Smooth muscle cell (in vitro differentiated cells): ENCODE data around the gene ANKRD26. TPM values are rescaled to one million over a fixed set of nuclear protein-coding genes. Genes with fewer than 3 reads are reported as not detected.

Experiments used
- DNase-seq: peaks from one replicate; lab custom pipeline; 2025; ENCODE audit not compliant: unreplicated experiment; lab: John Stamatoyannopoulos, UW
- H2AFZ ChIP-seq: fragments of 200-600 bp; sonication (generic); 2 replicates; pipeline ENCODE4 v1.6.0; 2016; ENCODE audit warnings: antibody characterized with exemption, low read depth, mild to moderate bottlenecking
- H3F3A ChIP-seq: fragments of 200-600 bp; sonication (generic); 2 replicates; pipeline ENCODE4 v1.6.0; 2017; ENCODE audit warnings: antibody characterized with exemption, low read depth
- H3K27ac ChIP-seq: fragments of 200-600 bp; sonication (generic); 2 replicates; pipeline ENCODE4 v1.5.1; 2016; ENCODE audit warnings: low read depth, mild to moderate bottlenecking
- H3K27me3 ChIP-seq: fragments of 200-600 bp; sonication (generic); 2 replicates; pipeline ENCODE4 v1.6.1; 2016; ENCODE audit warnings: low read depth, mild to moderate bottlenecking
- H3K36me3 ChIP-seq: fragments of 200-600 bp; sonication (generic); 2 replicates; pipeline ENCODE4 v1.5.1; 2016; ENCODE audit warnings: low read depth
- H3K4me1 ChIP-seq: fragments of 200-600 bp; sonication (generic); 2 replicates; pipeline ENCODE4 v1.5.1; 2016; ENCODE audit warnings: low read depth
- H3K4me2 ChIP-seq: fragments of 200-600 bp; sonication (generic); 2 replicates; pipeline ENCODE4 v1.6.0; 2016; ENCODE audit warnings: mild to moderate bottlenecking
- H3K4me3 ChIP-seq: fragments of 200-600 bp; sonication (generic); 2 replicates; pipeline ENCODE4 v1.5.1; 2016; ENCODE audit warnings: mild to moderate bottlenecking
- H3K79me2 ChIP-seq: fragments of 200-600 bp; sonication (generic); 2 replicates; pipeline ENCODE4 v1.6.0; 2016; ENCODE audit warnings: low read depth, mild to moderate bottlenecking
- H3K9ac ChIP-seq: fragments of 200-600 bp; sonication (generic); 2 replicates; pipeline ENCODE4 v1.6.0; 2016; ENCODE audit warnings: low read depth
- H3K9me3 ChIP-seq: fragments of 200-600 bp; sonication (generic); replicated peaks from 2 replicates; pipeline ENCODE4 v1.5.1; 2016; ENCODE audit warnings: low read depth
- H4K20me1 ChIP-seq: fragments of 200-600 bp; sonication (generic); 2 replicates; pipeline ENCODE4 v1.6.0; 2016; ENCODE audit warnings: low read depth
- WGBS: methylation state at CpG from one replicate; pipeline ENCODE4 v1.1.7; 2016; ENCODE audit warnings: low lambda C conversion rate; 5-methylcytosine and 5-hydroxymethylcytosine counted together
- polyA plus RNA-seq: library from polyadenylated mRNA; unstranded; fragments of >200 nt; fragmentation: Nextera tagmentation; extraction: Ambion mirVana; gene quantifications from 2 replicates; pipeline ENCODE4 v1.2.1, GENCODE V29; 2016
- total RNA-seq: library from RNA; depleted of rRNA; stranded (reverse); fragments of >200 nt; gene quantifications from 2 replicates; pipeline ENCODE4 v1.2.3, GENCODE V29; 2014
- TF ChIP-seq, protein P1 (sequence below): fragments of 200-600 bp; sonication (generic); IDR thresholded peaks from 2 replicates; pipeline ENCODE4 v1.5.1; 2017; ENCODE audit warnings: borderline replicate concordance, mild to moderate bottlenecking, antibody characterized with exemption; ENCODE audit not compliant: insufficient read depth, poor library complexity, severe bottlenecking

The ANKRD26 gene
- total and polyA plus RNA-seq, 2 experiments from 2014 or later = 4.3 to 9.7 TPM

DNA sequence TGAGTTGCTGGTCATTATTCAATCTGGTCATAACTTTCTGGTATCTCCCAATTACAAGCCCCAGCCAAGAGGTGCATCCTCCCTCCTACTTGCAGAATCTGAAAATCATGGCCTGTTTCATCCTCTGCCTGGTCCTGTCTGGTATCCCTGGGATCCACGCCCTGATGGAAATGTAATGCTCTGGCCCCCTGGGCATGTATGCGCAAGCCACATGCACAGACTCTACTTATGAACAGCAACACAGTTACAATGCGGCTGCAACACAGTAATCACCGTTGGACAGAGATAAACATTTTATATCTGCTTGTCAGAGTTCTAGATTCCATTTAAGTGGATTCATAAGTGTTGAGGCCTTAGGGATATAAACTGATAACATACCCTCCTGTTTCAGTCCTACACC, 121.8 kb downstream of the ANKRD26 start:
- Histone ChIP-seq H3K9me3 (no peaks in the 10 kb centered on the region), H3K27me3 (no peaks in the 10 kb centered on the region), H3K27ac (no peak overlapping the region), H4K20me1 (no peaks in the 10 kb centered on the region), H3K36me3 (no peaks in the 10 kb centered on the region), H3K79me2 (no peaks in the 10 kb centered on the region), H3K4me3 (no peak overlapping the region), H2AFZ (no peak overlapping the region), H3K4me1 (no peaks in the 10 kb centered on the region), H3K9ac (no peak overlapping the region), H3K4me2 (no peak overlapping the region), H3F3A (no peaks in the 10 kb centered on the region)
- 91% methylated on average over 4 of the region's 4 CpGs for WGBS
- no peak for DNase-seq
- TF ChIP-seq, protein P1, sequence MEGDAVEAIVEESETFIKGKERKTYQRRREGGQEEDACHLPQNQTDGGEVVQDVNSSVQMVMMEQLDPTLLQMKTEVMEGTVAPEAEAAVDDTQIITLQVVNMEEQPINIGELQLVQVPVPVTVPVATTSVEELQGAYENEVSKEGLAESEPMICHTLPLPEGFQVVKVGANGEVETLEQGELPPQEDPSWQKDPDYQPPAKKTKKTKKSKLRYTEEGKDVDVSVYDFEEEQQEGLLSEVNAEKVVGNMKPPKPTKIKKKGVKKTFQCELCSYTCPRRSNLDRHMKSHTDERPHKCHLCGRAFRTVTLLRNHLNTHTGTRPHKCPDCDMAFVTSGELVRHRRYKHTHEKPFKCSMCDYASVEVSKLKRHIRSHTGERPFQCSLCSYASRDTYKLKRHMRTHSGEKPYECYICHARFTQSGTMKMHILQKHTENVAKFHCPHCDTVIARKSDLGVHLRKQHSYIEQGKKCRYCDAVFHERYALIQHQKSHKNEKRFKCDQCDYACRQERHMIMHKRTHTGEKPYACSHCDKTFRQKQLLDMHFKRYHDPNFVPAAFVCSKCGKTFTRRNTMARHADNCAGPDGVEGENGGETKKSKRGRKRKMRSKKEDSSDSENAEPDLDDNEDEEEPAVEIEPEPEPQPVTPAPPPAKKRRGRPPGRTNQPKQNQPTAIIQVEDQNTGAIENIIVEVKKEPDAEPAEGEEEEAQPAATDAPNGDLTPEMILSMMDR = no peak

DNA sequence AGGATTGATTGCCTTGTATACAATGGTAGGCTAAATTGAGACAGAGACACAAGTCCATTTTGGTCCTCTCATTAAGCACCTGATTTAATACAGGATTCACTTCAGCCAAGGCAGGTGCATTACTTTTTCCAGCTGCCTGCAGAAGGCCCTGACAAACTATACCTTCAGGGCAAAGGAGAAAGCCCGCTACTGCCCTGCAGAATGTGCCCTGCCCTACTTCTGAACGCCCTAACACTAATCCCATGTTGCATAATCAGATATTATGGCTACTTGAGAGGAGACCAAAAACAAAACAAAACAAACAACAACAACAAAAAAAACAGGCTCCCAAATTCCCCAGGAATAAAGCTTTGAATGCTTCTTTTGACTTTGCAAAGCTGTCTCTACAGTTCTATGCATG, 122.7 kb downstream of the ANKRD26 start:
- no peaks in the 10 kb centered on the region for H3K36me3 ChIP-seq
- no peak overlapping the region for H3K27ac ChIP-seq
- H2AFZ ChIP-seq = no peak overlapping the region
- H3K4me3 ChIP-seq = no peak overlapping the region
- H3K79me2 ChIP-seq = no peaks in the 10 kb centered on the region
- WGBS = 80% methylated on average over 2 of the region's 2 CpGs
- H3F3A ChIP-seq = no peaks in the 10 kb centered on the region
- no peak overlapping the region for H3K4me2 ChIP-seq
- H3K9ac ChIP-seq = no peak overlapping the region
- H3K9me3 ChIP-seq = no peaks in the 10 kb centered on the region
- no peaks in the 10 kb centered on the region for H3K27me3 ChIP-seq
- no peak for DNase-seq
- H3K4me1 ChIP-seq = no peaks in the 10 kb centered on the region
- H4K20me1 ChIP-seq = no peaks in the 10 kb centered on the region
- TF ChIP-seq, protein P1 = no peak

- H4K20me1 ChIP-seq = no peaks in the 10 kb centered on the region
- no peak for DNase-seq
- H3K4me1 ChIP-seq = no peaks in the 10 kb centered on the region
- TF ChIP-seq, protein P1 = no peak
- no peaks in the 10 kb centered on the region for H3K79me2 ChIP-seq
- no peak overlapping the region for H3K4me3 ChIP-seq
- no peaks in the 10 kb centered on the region for H3F3A ChIP-seq
- 98% methylated on average over 4 of the region's 4 CpGs for WGBS
- H3K36me3 ChIP-seq = no peaks in the 10 kb centered on the region
- no peak overlapping the region for H3K9ac ChIP-seq
- H3K9me3 ChIP-seq = no peaks in the 10 kb centered on the region
- H3K27ac ChIP-seq = no peak overlapping the region
- H3K27me3 ChIP-seq = no peaks in the 10 kb centered on the region
- no peak overlapping the region for H3K4me2 ChIP-seq
- H2AFZ ChIP-seq = no peak overlapping the region
Measured at GRCh38 chr10:26970667-26971066, 129.6 kb downstream of the ANKRD26 start.

DNA sequence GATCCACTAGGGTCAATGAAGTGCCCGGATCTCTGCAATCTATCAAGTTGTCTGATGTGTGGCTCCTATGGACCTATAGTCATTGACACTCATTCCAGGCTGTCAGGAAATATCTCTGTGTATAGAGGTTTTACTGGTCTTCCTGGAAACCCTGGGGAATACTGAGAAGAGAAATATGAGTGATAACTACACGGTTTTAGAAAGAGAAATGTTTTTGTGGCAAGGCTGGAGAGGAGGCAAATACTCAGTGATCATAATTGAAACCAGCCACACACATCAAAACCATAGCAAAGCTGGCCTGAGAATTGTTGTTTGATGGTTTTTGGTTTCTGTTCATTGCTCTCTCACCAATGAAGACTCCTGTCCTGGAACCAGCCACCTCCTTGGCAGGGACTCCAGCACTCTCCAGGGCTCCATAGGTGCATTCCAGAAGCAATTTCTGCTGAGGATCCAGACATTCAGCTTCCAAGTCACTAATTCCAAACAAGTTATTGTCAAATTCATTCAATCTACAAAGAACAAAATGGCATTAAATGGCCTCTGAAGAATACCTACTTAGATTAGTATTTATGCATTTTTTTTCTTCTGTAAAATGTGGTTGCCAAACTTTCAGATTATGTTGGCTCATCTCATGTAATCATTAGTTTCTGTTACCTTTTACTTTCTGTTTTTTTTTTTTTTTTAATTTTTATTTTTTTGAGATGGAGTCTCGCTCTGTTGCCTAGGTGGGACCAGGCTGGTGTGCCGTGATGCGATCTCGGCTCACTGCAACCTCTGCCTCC, 131.0 kb downstream of the ANKRD26 start:
- Histone ChIP-seq H3K9me3 (no peaks in the 10 kb centered on the region), H4K20me1 (no peaks in the 10 kb centered on the region), H3K79me2 (no peaks in the 10 kb centered on the region), H3K4me3 (no peak overlapping the region), H3K27ac (no peak overlapping the region), H3K36me3 (no peaks in the 10 kb centered on the region), H3F3A (no peaks in the 10 kb centered on the region), H3K9ac (no peak overlapping the region), H3K27me3 (no peaks in the 10 kb centered on the region), H3K4me2 (no peak overlapping the region), H3K4me1 (no peaks in the 10 kb centered on the region), H2AFZ (no peak overlapping the region)
- TF ChIP-seq, protein P1 = no peak
- WGBS = 96% methylated on average over 6 of the region's 6 CpGs
- DNase-seq = no peak
